Body of pancreas (tissue), 4 donors: ENCODE measurements around the gene SH3TC1.

Experiments used
- CTCF ChIP-seq, 7 experiments: fragments of 450-650 bp in 4 of 7; fragments of 200-600 bp in 3 of 7; sonication (generic) in 3 of 7; IDR thresholded peaks; one replicate each; pipeline ENCODE4 v1.5.1; 2016 to 2019; ENCODE audit warnings: antibody characterized with exemption in 7 of 7
- POLR2A ChIP-seq, 3 donors: fragments of 450-650 bp; IDR thresholded peaks; one replicate each; pipeline ENCODE4 v1.6.1; 2016; ENCODE audit warnings: antibody characterized with exemption in 3 of 3, mild to moderate bottlenecking in 2 of 3

DNA sequence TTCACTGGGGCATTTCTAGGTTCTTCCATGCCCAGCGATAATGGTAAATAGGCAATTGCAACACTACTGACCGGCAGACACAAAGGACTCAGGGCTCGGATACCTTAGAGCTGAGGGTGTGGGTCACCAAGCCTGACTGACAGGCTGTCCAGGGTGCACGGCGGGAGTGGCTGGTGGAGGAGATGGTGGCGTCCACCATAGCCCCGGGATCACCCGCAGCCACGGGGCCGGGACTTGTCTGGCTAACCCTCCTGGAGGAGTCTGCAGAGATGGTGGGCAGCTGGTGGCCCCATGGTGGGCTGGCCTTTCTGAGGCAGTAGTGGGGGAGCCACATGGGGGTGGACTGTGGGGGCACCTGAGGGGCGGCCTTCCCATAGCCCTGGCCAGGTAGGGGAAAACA, 28.7 kb upstream of the SH3TC1 start:
- TF ChIP-seq CTCF (IDR thresholded peaks at IDR 0.05) (no peak), POLR2A (IDR thresholded peaks at IDR 0.05) (no peak)
